Stimulated activated CD8-positive, alpha-beta memory T cell treated with anti-CD3 and anti-CD28 coated beads, Interleukin-4, amount 100 ng/mL, for 24 hours (primary cell): ENCODE measurements around the gene MAPKAPK3.

Experiments
- DNase-seq: peaks from one replicate; pipeline ENCODE4 v3.0.0-alpha.2; 2020; ENCODE audit warnings: low read depth

MAPKAPK3 gene

DNA sequence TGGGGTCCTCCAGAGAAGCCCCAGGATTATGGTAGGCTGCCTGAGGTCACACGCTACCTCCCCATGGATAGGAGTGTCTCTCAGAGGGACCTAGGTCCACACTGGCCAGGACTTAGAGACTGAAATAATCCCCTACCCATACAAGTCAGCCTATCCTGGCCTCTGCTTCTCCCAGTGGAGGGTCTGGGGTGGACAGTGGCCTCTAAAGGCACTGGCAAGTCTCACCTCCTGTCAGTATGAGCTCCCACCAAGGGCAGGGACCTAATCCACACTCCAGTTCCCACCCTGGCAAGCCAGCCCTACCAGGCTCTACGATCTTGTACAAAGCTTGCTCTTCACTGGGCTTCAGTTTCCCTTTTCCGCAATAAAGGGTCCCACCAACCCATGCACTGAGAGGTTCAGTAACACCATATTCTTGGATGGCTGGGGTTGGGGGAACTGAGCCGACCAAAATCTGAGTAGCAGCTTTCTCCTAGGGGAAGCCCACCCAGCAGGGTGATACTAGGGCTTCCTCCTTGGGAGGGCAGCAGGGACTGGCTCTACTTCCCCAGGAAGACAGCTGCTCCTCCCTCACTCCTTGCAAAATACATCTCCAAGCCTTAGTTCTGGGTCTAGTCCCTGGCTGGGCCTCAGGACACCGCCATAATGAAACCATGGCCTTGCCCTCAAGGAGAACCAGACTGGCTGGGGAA lies 7.7 kb upstream of the MAPKAPK3 start:
- no peak for DNase-seq

DNA sequence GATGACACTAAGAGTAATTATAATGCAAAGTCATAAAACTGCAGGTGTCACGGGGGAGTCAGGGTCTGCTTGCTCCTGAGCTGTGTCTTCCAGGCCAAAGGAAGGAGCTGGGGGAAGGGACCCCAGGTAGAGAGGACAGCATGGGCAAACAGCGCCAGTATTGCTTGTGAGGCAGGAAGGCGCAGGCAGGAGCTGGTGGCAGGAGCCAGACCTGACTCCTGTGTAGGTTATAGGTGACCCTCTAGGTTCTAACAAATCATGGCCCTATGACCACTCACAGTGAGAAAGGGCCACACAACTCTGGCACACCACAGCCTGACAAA lies 7.2 kb upstream of the MAPKAPK3 start:
- DNase-seq: no peak

DNA sequence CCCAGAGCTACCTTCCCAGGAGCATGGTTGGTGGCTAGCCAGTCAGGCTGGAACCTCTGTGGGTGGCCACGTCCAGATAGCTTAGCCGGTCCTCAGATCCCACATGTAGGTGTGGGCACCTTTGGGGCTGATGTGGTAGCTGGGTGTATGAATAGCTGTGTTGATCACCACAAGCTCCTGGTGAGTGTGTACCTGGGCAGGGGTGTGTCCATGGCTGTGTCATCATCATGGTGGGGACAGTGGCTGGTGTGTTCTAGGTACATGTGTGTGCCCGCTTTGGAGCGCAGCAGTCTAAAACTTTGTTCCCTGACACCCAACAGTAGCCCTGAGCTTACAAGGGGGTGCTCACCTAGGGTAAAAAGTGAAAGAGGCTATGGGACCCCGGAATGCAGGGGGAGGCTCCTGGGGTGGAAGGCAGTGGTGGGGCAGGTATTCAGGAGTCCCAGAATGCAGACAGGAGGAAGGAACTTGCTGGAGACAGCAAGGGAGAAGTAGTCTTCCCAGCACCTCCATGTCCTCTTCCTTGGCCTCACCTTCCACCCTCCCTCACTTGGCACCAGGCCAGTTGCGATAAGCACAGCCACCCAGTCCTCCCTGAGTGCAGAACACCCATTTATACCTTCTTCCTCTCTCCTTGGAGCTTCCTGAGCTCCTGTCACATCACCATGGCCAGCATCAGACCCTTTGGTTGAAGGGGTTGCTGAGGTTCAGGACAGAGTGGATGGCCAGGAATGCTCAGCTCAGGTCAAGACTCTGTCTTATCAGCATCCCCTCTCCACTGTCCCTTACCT lies 6.6 kb upstream of the MAPKAPK3 start:
- DNase-seq: no peak

DNA sequence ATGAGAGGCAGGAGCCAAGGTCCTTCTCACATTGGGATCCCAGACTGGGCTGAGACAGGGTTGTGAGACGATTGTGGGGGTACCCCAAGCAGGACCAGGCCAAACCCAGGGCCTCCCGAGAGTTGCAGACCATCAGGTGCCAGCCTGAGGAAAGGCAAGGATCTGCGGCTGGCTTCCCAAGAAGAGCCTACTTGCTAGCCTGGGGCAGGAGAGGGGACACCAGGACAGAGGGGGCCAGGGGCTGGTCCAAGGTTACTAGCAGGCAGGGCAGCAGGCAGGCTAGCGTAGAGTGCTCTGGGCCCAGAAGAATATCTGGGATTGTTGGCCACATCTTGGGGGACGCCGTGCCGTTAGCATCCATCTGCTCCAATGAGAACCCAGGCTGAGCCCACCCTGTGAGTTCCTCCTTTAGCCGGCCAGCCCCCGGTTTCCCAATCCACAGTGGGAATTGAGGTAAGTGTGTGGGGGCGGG lies 5.9 kb upstream of the MAPKAPK3 start:
- no peak for DNase-seq

DNA sequence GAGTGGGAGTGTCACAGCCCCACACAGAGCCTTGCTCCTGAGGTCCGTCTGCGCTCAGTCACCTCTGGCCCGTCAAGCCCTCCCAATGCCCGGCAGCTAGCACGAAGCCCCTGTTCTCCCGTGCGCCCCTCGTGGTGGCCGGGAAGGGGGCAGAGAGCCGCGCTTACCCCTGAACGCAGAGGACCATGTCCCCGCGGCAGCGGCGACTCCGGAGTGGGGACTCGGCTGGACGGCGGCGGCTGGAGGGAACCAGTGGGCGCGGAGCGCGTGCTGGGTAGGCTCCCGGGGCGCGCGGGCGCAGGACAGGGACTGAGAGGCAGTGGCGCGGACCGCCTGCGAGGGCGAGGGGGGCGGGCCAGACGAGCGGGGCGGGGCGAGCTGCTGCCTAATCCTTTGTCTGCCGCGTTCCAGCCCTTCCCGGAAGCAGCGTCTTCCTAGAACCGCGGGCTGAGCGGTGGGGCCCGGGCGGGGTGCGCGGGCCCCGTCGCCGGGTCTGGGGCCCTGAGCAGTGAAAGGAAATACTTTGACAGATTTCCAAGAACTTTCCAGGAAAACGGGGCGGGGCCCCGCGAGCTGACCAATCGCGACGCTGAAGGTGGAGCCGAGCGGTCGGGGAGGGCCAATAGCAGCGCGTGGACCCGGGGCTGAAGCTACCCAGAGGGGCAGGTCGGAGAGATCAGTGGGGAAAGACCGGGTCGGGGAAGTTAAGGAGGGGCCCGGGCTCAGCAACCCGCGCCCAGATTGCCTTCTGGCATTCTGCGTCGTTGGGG lies 5.3 kb upstream of the MAPKAPK3 start, which contains the start of gene CISH:
CISH (minus strand) TSS at position 311 of the 770 bp plus-strand sequence; CDS start at position 187, 124 bp downstream.
- DNase-seq: peak; percentile 97

DNA sequence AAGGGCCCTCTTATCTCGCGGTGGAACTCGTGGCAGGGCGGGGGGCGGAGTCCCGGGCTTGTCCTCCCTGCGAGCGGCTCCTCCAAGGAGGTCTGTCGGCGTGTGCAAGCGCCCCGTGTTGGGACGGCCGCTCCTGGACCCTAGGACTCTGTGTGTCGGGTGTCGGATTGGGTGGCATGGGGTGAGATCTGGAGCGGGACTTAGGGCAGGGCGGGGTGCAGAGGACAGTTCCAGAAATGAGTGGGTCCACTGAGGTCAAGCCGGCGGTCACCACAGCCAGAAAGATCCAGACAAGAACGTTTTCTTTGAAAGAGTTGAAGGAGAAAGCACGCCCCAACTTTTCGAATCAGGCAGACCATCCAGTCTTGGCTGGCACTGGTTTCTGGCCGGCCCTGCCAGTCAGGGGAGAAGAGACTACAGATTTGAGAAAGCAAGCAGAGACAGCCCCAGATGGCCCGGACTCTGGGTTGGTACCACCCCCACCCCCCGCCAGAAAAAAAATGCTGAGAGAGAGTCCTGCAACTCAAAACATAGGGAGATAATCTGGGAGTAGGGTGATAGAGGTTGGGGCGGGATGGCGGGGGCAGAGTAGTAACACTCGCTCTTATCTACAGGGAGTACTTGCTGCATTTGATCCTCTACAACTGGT lies 4.6 kb upstream of the MAPKAPK3 start:
- DNase-seq: no peak

DNA sequence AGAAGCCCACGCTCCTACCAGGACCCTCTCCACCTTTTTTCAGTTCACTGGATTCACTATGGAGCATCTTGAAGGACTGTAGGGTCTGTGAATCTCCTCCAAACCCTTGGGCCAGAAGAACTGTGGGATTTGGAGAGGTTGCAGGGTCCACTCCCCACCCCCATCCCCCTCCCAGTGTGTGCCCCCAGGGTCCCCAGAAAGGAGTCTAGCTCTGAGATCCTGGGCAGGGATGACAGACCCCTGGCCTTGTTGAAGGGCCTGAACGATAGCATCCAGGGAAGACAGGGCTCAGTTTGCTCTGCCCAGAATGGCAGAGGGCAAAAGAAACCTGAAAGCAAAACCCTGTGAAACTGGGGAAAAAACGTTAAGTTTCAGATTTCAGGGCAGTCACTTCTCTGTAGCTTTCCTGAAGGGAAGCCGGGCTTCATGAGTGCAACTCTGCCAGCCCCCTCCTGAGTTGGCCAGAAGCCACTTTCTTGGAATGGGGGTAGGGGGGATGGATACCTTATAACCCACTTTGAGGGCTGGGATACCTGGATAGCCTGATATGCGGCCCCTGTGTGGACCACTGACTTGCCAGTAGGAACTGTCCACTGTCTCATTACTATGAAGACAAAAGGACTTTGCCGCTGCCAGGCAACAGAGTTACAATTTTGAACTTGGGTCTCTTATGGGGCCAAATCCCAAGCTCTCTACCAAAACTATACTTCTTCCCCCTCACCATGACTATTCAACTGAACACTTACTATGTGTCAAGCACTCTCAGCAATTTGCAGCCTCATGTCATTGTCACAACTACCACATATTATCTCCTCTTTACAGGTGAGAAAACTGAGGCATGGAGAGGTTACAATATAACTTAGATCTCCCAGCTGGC lies 3.7 kb upstream of the MAPKAPK3 start:
- DNase-seq: no peak

DNA sequence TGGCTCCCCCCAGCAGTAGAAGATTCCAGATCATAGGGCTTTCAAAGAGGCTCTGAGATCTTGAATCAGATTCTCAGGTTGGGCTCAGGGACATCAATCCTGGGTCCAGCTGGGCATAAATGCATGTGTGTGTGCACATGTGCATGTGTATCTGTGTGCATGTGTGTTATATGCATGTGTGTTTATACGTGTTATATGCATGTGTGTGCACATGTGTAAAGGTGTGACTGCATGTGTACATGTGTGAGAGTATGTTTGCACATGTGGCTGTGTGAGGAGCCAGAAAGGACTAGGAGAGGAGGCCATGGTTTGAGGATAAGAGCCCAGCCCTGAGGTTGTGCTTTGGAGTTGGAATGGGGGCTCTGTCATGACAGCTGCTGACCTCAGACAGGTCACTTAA lies 1.8 kb upstream of the MAPKAPK3 start:
- no peak for DNase-seq

DNA sequence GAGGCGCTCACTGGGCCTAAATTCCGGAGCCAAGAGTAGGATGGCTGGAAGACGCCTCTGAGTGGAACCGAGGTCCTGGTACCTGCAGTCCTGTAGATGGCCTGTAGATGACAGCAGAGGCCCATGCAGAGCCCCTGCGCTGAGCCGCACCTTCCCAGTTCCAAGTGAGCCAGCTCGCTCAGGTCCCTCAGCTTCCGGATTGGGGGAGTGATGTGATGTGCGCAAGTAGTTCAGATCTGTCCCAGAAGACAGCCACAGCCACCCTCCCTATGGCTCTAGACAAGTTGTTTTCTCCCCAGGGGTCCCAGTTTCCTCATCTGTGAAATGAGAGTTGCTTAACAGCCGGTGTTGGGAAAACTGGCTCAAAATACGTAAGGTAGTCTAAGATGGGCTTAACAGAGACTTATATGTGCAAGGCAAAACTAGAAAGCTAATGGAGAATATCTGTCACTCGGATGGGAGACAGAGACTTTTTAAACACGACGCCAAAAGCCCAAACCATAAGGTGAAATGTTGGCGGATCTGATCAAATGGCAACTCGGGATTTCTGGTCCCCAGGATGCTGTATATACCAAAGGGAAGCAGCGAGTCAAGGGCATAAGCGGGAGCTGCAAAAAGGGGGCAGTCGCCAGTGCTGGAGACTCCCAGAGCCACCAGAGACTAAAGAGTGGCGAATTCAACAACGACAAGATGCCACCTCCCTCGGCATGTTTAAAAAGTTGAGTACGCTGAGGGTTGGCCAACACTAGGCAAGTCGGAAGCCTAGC lies 765 bp upstream of the MAPKAPK3 start:
- peak; percentile 73 for DNase-seq

DNA sequence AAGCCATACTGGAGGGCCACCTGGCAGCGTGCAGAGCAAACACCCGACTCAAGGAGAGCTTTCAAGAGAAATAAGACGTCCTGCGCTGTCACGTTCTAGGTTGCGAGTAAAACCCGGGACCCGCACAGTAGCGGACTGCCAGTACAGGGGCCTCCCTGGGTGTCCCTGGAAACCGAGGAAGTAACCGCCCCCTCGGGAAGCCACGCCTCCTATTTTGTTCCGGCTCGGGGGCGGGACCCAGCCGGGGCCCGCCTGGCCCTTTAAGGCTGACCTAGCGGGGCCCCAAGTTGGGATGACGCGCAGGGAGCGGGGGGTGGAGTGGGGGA lies 218 bp upstream of the MAPKAPK3 start:
- DNase-seq: peak; percentile 92

DNA sequence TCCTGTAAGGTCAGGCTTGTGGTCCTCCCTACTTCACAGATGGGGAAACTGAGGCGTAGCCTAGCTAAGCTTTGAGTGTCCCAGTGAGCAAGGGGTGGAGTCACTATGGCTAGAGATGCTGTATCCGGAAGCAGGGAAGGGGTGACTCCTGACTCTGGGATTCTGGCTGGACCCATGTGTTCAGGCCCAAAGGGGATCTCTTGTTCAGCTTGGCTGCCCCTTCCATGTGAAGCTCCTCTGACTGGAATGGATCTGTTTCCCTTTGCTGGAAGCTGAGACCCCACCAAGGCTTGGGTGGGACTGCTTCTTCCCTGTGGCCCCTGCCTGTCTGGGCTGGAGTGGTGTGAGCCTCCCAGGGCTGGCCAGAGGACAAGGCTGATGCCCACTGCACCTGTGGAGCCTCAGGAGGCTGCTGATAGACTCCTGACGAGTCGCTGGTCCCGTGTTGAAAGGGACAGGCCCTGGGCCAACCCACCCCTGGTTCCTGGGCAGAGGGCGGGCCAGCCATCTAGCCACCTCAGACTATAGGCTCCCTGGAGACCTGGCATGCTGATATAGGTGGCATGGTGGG lies 1.0 kb downstream of the MAPKAPK3 start:
- DNase-seq: no peak

DNA sequence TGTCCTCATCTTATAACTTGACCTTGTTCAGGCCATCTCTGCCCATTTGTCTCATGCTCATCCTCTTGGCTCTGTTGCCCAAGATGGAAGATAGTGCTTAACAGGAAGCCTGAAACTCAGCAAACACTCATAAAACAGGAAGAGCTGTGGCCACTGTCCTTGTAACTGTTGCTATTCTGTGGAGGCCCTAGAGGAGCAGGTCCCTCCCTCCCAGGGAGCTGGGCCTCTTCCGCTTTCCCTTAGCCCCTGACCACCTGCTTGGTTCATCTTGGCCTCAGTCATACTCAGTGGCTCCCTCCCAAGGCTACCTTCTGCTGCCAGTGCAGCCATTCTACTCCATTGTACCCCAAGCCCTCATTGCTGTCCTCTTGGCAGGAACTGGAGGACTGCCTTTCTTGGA lies 3.5 kb downstream of the MAPKAPK3 start:
- no peak for DNase-seq

DNA sequence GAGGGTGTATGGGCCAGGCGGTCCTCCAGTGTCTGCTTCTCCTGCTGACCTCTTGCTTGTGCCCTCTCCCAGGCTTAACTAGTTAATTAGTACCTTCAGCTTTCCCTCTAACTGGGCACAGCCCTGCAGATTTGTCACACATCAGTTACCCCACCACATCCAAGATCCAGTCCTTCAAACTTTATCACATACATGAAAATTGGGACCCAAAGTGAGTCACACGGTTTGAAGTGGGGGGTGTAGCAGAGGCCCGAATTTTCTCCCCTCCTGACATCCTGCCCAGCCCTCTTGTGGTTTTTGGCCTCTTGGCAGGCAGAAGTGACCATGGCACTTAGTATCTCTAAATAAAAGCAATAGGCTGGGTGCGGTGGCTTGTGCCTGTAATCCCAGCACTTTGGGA lies 3.9 kb downstream of the MAPKAPK3 start:
- no peak for DNase-seq

DNA sequence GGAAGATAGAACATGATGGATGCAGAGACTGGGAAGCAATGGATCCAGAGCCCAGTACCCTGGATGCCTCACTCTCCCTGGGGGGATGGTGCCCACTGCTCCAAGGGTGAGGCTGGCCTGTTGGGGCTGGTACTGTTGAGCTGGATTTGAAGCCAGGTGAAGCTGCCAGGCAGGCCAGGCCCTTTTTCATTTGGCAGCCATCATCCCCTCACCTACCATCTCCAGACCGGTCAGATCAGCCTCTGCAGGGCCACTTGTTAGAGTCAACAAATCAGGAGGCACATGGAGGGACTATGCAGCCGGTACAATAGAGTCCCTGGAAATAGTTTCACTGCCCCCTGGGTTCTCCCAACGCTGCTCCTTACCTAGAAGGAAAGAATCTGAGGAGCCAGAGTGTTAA lies 5.9 kb downstream of the MAPKAPK3 start:
- DNase-seq: no peak

DNA sequence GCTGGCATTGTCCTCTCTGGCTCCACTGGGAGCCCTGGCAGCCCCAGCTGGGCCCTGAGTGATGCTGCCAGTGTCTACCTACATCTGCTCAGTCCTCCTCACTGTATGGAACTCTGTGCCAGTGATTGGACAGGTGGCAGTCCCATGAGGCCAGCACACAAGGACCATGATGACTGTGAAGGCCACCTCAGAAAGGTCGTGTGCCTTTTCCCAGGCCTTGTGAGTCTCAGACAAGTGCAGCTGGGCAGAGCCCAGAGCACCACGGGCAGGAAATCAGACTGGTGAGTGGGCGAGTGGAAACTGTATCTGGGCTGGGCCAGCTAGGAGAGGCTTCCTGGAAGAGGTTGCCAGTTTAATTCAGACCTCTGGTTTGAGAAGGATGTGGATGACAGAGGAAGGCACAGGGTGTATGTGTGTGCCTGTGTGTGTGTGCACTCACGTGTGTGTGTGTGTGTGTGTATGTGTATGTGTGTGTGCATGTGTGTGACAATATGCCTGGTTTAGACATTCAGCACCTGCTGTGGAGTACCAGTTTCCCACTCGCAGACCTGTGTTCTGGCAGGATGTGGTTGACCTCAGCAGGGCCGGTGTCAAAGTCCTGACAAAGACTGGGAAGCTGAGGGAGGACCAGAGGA lies 7.0 kb downstream of the MAPKAPK3 start:
- no peak for DNase-seq

DNA sequence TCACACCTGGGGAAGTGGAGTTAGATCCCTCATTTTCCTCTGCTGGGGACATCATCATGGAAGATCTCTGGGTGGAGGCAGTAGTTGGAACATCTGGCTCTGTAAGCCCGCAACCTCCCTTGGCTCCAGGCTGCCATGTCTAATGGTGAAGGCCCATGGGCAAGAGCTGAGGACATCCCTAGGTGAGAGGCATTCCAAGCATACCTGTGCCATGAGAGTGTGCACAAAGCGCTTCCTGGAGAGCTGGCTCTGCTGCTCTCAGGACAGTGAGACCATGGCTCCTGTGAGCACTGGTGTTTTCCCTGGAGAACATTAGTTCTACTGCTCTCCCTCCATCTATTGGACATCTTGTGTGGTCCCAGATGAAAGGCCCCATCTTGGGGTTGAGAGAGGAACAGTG lies 7.7 kb downstream of the MAPKAPK3 start:
- no peak for DNase-seq

DNA sequence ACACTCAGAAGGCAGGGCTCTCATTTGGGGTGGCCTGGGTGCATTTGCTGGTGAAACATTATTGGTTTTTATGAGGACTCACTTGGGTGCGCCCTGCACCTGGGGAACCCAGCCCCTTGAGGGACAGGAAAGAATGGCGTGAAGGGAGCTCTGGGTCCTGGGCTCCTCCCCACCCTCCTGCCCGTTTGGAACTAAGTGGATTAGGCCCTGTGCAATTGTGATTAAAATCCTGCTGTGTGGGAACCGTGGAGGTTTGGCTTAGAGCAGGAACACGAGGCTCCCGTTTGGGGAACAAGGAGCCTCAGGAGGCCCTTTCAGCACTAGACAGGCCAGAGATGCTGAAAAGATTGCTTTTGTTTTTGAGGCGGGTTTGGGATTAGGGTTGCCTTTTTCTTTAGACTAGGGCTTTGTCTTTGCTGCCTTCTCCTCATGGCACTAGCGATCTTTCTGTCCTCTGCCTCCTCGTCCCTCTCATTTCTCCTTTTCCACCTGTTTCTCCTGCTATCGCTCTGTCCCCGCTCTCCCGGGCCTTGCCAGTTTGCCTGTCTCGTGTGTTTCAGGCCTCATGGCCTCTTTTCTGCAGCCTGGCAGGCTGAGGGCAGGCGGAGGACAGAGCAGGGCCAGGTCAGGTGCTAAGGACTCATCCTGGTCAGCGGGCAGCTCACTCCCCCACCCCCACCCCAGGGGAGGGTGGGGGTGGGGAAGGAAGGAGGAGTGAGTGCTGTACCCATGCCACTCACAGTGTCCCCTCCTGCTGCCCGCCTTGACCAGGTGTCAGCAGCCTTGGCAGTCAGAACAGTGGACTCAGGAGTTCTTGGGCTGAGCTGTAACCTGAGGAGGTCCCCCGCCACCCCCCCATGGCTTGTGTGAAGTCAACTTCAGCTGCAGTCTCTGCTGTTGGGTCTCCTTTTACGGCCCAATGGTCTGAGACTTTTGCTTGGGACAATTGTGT lies 8.6 kb downstream of the MAPKAPK3 start:
- no peak for DNase-seq

DNA sequence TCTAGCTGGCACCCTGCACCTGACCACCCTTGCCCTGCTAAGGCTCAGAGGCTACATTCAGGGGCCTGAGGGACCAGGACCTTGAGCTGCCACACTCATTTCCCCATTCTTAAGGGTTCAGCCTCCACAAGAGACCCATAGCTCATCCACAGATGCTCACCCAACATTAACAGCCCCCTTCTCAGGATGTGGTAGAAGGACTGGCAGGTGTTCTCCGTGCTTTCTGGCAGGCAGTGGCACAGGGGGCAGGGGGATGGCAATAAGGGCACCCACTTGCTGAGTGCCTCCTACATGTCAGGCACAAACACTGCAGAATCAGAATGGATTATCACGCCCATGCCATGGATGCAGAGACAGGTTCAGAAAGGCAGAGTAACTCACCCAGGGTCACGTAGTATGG lies 9.4 kb downstream of the MAPKAPK3 start:
- no peak for DNase-seq
